Vagina (tissue), 2 donors: ENCODE measurements around the gene PLD1.

ENCODE experiments used
- CTCF ChIP-seq, 3 experiments: fragments of 450-650 bp in 2 of 3; fragments of 200-600 bp in 1 of 3; sonication (generic) in 1 of 3; IDR thresholded peaks; one replicate each; pipeline ENCODE4 v1.5.1; 2017 to 2019; ENCODE audit warnings: antibody characterized with exemption in 3 of 3, mild to moderate bottlenecking in 2 of 3, moderate library complexity in 2 of 3
- POLR2A ChIP-seq, 2 donors: fragments of 450-650 bp; IDR thresholded peaks; one replicate each; pipeline ENCODE4 v1.6.1; 2017; ENCODE audit warnings: antibody characterized with exemption in 2 of 2, mild to moderate bottlenecking in 2 of 2, moderate library complexity in 2 of 2
- POLR2AphosphoS5 ChIP-seq, 2 donors: sonication (generic); formaldehyde crosslinking; IDR thresholded peaks; one replicate each; pipeline ENCODE4 v1.9.0; 2017; ENCODE audit warnings: antibody characterized with exemption in 2 of 2, mild to moderate bottlenecking in 2 of 2, low read depth in 1 of 2; ENCODE audit not compliant: insufficient read depth in 1 of 2

GRCh38 chr3:171810629-171811294 lies 479 bp upstream of the PLD1 start:
- TF ChIP-seq CTCF (IDR thresholded peaks at IDR 0.05): no peak
- peak in 1 of 2 donors; percentile 39 for TF ChIP-seq POLR2A (IDR thresholded peaks at IDR 0.05)
- TF ChIP-seq POLR2AphosphoS5 (IDR thresholded peaks at IDR 0.05; ENCODE audit: insufficient read depth in 1 of 2, low read depth in 1 of 2): no peak
